Natural killer cell (primary cell): ENCODE measurements around the gene GRID1. TPM values are rescaled to one million over a fixed set of nuclear protein-coding genes. Genes with fewer than 3 reads are reported as not detected.

ENCODE experiments used
- ATAC-seq, 3 donors: fragments of 150-1000 bp in 2 of 3; fragments of 200-7000 bp in 1 of 3; cut with Tn5 transposase; 1 replicate in 1 of 3; 2 replicates in 2 of 3; pipeline ENCODE4 v1.10.0; 2021; ENCODE audit warnings: mild to moderate bottlenecking in 2 of 3, moderate library complexity in 2 of 3
- DNase-seq, 2 donors: peaks; one replicate each; pipeline versions ENCODE4 v3.0.0 to v3.0.0-alpha.2; 2013 to 2021; ENCODE audit warnings: mixed read lengths in 1 of 2
- H3K27ac ChIP-seq: one replicate; pipeline ENCODE4 v1.5.1; 2013; ENCODE audit warnings: mild to moderate bottlenecking, low read length
- H3K27me3 ChIP-seq: one replicate; pipeline ENCODE4 v1.6.1; 2013; ENCODE audit warnings: low read length; ENCODE audit not compliant: control insufficient read depth, insufficient read depth
- H3K36me3 ChIP-seq: one replicate; pipeline ENCODE4 v1.6.1; 2013; ENCODE audit warnings: low read length; ENCODE audit not compliant: control insufficient read depth, insufficient read depth
- H3K4me1 ChIP-seq: one replicate; pipeline ENCODE4 v1.6.1; 2013; ENCODE audit warnings: low read length; ENCODE audit not compliant: control insufficient read depth, insufficient read depth
- H3K4me3 ChIP-seq: one replicate; pipeline ENCODE4 v1.5.1; 2013; ENCODE audit warnings: low read length
- H3K9me3 ChIP-seq: one replicate; pipeline ENCODE4 v1.6.1; 2013; ENCODE audit warnings: low read length; ENCODE audit not compliant: control insufficient read depth, insufficient read depth
- H3K27ac Mint-ChIP-seq, 2 donors: one replicate each; pipeline ENCODE4 v1.8.0; 2022; ENCODE audit warnings: mild to moderate bottlenecking in 2 of 2, mixed read lengths in 2 of 2, moderate library complexity in 1 of 2
- H3K27me3 Mint-ChIP-seq, 2 donors: one replicate each; pipeline ENCODE4 v1.8.0; 2022; ENCODE audit warnings: low read depth in 2 of 2, mixed read lengths in 2 of 2
- H3K36me3 Mint-ChIP-seq: one replicate; pipeline ENCODE4 v1.8.0; 2022; ENCODE audit warnings: mixed read lengths
- H3K4me1 Mint-ChIP-seq, 2 donors: one replicate each; pipeline ENCODE4 v1.8.0; 2022; ENCODE audit warnings: mixed read lengths in 2 of 2
- H3K4me3 Mint-ChIP-seq: one replicate; pipeline ENCODE4 v1.8.0; 2022; ENCODE audit warnings: mild to moderate bottlenecking, moderate library complexity, mixed read lengths
- H3K9me3 Mint-ChIP-seq, 2 donors: one replicate each; pipeline ENCODE4 v1.8.0; 2022; ENCODE audit warnings: mixed read lengths in 2 of 2
- CTCF ChIP-seq: fragments of 200-600 bp; IDR thresholded peaks from one replicate; pipeline ENCODE4 v1.8.0; 2022; ENCODE audit warnings: antibody characterized with exemption
- WGBS: methylation state at CpG from one replicate; pipeline ENCODE4 v1.1.7; 2013; ENCODE audit warnings: missing lambda C conversion rate; ENCODE audit not compliant: insufficient coverage; 5-methylcytosine and 5-hydroxymethylcytosine counted together
- intact Hi-C: fragments of 100-400 bp; cut with micrococcal nuclease; formaldehyde crosslinking; loops from one replicate; pipeline ENCODE4 v1.14.2; 2022
- total RNA-seq, 4 donors: library from RNA; stranded (reverse); fragments of 120-200 nt in 1 of 4; gene quantifications; one replicate each; pipeline versions ENCODE4 v1.2.3 to v1.2.4, GENCODE V29; 2013 to 2022

Gene GRID1
- total RNA-seq, 3 donors from 2014 or later (not counting 1 experiment from before 2014, with no cell fraction given): not detected

GRCh38 chr10:86188326-86188725 lies 178.3 kb downstream of the GRID1 start:
- DNase-seq: no peak
- intact Hi-C loops: no loop called here
- Mint-ChIP-seq H3K9me3 (no peaks in the 10 kb centered on the region), H3K27ac (no peak overlapping the region), H3K4me3 (no peak overlapping the region), H3K36me3 (no peaks in the 10 kb centered on the region), H3K4me1 (no peaks in the 10 kb centered on the region), H3K27me3 (peaks cover 16 to 18% of the 10 kb centered on the region in 2 donors)
- Histone ChIP-seq H3K9me3 (no peaks in the 10 kb centered on the region), H3K4me3 (no peak overlapping the region), H3K4me1 (no peaks in the 10 kb centered on the region), H3K27me3 (no peaks in the 10 kb centered on the region), H3K36me3 (no peaks in the 10 kb centered on the region), H3K27ac (no peak overlapping the region)
- 81% methylated on average over 3 of the region's 3 CpGs for WGBS
- ATAC-seq: no peak
- TF ChIP-seq CTCF: no peak

GRCh38 chr10:86187499-86188239 lies 178.9 kb downstream of the GRID1 start:
- H3K27ac Mint-ChIP-seq: no peak overlapping the region
- Histone ChIP-seq H3K4me3 (no peak overlapping the region), H3K27ac (no peak overlapping the region), H3K27me3 (no peaks in the 10 kb centered on the region), H3K9me3 (no peaks in the 10 kb centered on the region), H3K36me3 (no peaks in the 10 kb centered on the region), H3K4me1 (no peaks in the 10 kb centered on the region)
- 89% methylated on average over 8 of the region's 8 CpGs for WGBS
- no peaks in the 10 kb centered on the region for H3K9me3 Mint-ChIP-seq
- H3K27me3 Mint-ChIP-seq: peaks cover 16 to 18% of the 10 kb centered on the region in 2 donors
- no peak overlapping the region for H3K4me3 Mint-ChIP-seq
- no peaks in the 10 kb centered on the region for H3K4me1 Mint-ChIP-seq
- intact Hi-C loops: no loop called here
- TF ChIP-seq CTCF: no peak
- H3K36me3 Mint-ChIP-seq: no peaks in the 10 kb centered on the region
- DNase-seq: no peak
- ATAC-seq: no peak

DNA sequence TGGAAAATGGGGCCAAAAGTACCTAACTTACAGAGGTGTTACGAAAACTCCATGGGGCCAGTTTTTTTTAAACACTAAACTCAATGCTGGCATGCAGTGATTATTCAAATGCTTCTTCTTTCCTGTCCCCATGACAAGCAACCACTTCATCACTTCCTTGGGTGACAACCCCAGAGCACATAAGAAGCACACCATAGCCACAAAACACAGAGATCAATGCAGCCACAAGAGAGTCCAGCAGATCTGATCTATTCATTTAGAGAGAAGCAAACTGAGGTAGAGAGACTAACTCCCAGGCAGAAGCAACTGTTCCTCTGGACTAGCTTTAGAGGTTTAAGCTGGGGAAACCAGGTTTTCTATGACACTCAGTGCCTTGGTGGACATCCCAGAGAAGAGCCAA lies 180.0 kb downstream of the GRID1 start:
- Histone ChIP-seq H3K27ac (no peak overlapping the region), H3K9me3 (no peaks in the 10 kb centered on the region), H3K27me3 (no peaks in the 10 kb centered on the region), H3K4me1 (no peaks in the 10 kb centered on the region), H3K4me3 (no peak overlapping the region), H3K36me3 (no peaks in the 10 kb centered on the region)
- no peak for ATAC-seq
- no peaks in the 10 kb centered on the region for H3K36me3 Mint-ChIP-seq
- no peak overlapping the region for H3K4me3 Mint-ChIP-seq
- H3K4me1 Mint-ChIP-seq: no peaks in the 10 kb centered on the region
- no peak for TF ChIP-seq CTCF
- WGBS: 80% methylated on average over 1 of the region's 1 CpG
- peaks cover 16 to 17% of the 10 kb centered on the region in 2 donors for H3K27me3 Mint-ChIP-seq
- no peaks in the 10 kb centered on the region for H3K9me3 Mint-ChIP-seq
- intact Hi-C loops: no loop called here
- DNase-seq: no peak
- H3K27ac Mint-ChIP-seq: no peak overlapping the region

- Mint-ChIP-seq H3K9me3 (no peaks in the 10 kb centered on the region), H3K4me3 (no peak overlapping the region), H3K27me3 (peaks cover 7 to 16% of the 10 kb centered on the region in 2 donors), H3K4me1 (no peaks in the 10 kb centered on the region), H3K27ac (no peak overlapping the region), H3K36me3 (no peaks in the 10 kb centered on the region)
- H3K36me3 ChIP-seq: no peaks in the 10 kb centered on the region
- ATAC-seq: no peak
- H3K4me1 ChIP-seq: no peaks in the 10 kb centered on the region
- DNase-seq: no peak
- no peak for TF ChIP-seq CTCF
- intact Hi-C loops: no loop called here
- H3K4me3 ChIP-seq: no peak overlapping the region
- H3K27ac ChIP-seq: no peak overlapping the region
- no peaks in the 10 kb centered on the region for H3K27me3 ChIP-seq
- WGBS: 85% methylated on average over 5 of the region's 7 CpGs
- H3K9me3 ChIP-seq: no peaks in the 10 kb centered on the region
Measured at GRCh38 chr10:86182595-86182994, 184.0 kb downstream of the GRID1 start.
